ENCODE data around the gene KANSL1L.

The KANSL1L gene

DNA sequence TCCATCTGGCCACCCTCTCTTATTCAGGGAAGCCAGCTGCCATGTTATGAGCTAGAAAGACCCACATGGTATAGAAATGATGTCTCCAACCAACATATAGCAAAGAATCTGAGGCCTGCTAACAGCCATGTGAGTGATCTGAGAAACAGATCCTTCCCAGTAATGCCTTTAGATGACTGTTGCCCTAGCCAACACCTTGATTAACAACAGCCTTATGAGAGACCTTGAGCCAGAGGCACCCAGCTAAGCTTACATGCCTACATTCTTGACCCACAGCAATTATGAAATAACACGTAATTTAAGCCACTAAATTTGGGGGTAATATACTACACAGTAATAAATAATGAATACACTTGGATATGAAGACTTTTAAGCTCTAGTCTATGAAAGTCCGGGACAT lies 13.0 kb downstream of the KANSL1L start:
- no peak overlapping the region for H3K4me3 Mint-ChIP-seq
- peaks cover 17% of the 10 kb centered on the region for H3K36me3 Mint-ChIP-seq
- no peaks in the 10 kb centered on the region for H3K27me3 Mint-ChIP-seq
- H3K4me1 Mint-ChIP-seq, result peaks cover 11% of the 10 kb centered on the region
- no peak overlapping the region for H3K27ac Mint-ChIP-seq
- ATAC-seq, result no peak
- no peaks in the 10 kb centered on the region for H3K9me3 Mint-ChIP-seq

DNA sequence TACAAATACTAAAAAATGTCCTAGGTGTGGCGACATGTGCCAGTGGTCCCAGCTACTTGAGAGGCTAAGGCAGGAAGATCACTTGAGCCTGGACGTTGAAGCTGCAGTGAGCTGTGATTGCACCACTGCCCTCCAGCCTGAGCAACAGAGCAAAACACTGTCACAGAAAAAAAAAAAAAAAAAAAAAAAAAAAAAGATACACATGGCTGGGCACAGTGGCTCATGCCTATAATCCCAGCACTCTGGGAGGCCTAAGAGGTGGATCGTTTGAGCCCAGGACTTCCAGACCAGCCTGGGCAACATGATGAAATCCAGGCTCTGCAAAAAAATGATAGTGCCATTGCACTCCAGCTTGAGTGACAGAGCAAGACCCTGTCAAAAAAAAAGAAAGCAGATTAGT lies 13.7 kb downstream of the KANSL1L start:
- no peak overlapping the region for H3K27ac Mint-ChIP-seq
- H3K9me3 Mint-ChIP-seq, result no peaks in the 10 kb centered on the region
- no peaks in the 10 kb centered on the region for H3K27me3 Mint-ChIP-seq
- H3K4me1 Mint-ChIP-seq, result peaks cover 4% of the 10 kb centered on the region
- no peak for ATAC-seq
- peaks cover 17% of the 10 kb centered on the region for H3K36me3 Mint-ChIP-seq
- no peak overlapping the region for H3K4me3 Mint-ChIP-seq

DNA sequence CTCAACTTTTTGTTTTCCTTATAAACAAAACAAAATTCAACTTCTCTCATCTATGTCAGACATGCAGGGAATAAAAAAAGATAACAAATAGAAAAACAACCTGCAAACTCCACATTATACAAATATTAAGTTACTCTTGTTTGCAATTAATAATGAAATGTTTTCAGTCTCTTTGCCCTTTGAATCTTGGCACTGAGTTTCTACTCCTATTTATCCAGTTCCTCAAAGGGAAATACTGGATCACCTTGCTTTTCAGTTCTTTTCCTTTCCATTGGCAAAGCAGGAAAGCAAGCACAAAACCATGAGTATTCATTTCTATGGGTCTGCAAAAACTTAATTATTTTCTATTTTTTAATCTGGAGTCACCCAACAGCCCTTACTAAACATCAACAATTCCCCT lies 23.6 kb downstream of the KANSL1L start:
- Mint-ChIP-seq H3K4me1 (no peaks in the 10 kb centered on the region), H3K27ac (no peak overlapping the region), H3K4me3 (no peak overlapping the region), H3K9me3 (no peaks in the 10 kb centered on the region), H3K27me3 (no peaks in the 10 kb centered on the region), H3K36me3 (peaks cover 21% of the 10 kb centered on the region)
- no peak for ATAC-seq

DNA sequence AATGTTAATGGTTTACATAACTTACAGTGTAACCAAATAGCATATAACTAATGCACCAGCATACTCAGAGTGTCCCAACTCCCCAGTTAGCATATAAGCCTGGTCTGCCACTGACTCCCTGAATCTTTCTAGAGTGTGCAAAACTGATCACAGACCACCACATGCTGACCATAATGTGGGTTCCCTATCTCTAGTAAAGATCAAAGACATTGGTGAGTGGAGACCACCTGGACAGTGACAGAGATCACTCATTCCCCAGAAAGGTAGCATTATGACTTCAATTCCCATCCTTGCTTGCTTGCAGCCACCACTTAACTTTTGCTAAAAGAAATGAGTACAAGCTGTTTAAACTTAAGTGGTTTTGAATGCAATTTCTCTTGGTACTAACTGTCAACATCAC lies 39.0 kb downstream of the KANSL1L start:
- Mint-ChIP-seq H3K4me1 (no peaks in the 10 kb centered on the region), H3K36me3 (peaks cover 7% of the 10 kb centered on the region), H3K27me3 (no peaks in the 10 kb centered on the region), H3K27ac (no peak overlapping the region), H3K9me3 (peaks cover under 1% of the 10 kb centered on the region), H3K4me3 (no peak overlapping the region)
- ATAC-seq, result no peak

DNA sequence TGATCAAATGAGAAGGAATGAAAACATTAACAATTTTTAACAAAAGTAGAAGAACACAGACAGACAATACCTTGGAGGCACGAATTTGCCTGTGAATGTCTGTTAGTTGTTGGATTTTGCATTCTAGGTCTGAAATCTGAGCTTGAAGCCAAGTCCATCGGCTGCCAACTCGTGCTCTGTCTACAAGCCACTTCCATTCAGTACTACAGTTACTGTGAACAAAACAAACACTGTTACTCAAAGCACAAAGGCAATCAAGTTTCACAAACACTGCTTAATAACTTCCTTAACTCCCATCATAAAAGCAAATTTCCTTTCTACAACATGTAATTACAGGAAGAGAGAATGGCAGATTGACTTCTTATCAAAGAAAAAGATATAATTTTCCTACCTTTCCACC lies 42.2 kb downstream of the KANSL1L start:
- no peaks in the 10 kb centered on the region for H3K4me1 Mint-ChIP-seq
- no peak for ATAC-seq

DNA sequence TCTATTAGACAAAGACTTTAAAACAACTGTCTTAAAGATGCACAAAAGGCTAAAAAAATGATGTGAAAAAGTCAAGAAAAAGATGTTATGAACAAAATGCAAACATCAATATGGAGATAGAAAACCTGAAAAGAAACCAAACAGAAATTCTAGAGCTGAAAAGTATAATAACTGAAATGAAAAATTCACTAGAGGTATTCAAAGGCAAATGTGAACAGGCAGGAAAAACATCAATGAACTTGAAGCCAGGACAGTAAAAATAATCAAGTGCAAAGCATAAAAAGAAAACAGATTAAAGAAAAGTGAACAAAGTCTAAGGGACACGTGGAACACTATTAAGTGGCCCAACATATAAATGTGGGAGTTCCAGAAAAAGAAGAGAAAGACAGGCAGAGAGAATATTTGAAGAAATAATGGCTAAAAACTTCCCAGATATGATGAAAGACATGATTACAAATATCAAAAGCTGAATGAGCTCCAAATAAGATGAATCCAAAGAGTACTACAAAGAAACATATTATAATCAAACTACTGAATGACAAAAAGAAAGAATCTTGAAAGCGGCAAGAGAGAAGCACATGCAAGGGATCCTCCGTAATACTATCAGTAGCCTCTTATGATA lies 57.5 kb downstream of the KANSL1L start:
- H3K27ac Mint-ChIP-seq, result no peak overlapping the region
- no peak overlapping the region for H3K4me3 Mint-ChIP-seq
- H3K36me3 Mint-ChIP-seq, result peaks cover 51% of the 10 kb centered on the region

More for the DNA sequence above, 42.2 kb downstream of the KANSL1L start:
- Mint-ChIP-seq H3K27me3 (no peaks in the 10 kb centered on the region), H3K4me3 (no peak overlapping the region), H3K27ac (no peak overlapping the region), H3K36me3 (peaks cover 38% of the 10 kb centered on the region), H3K9me3 (peaks cover 12% of the 10 kb centered on the region)

DNA sequence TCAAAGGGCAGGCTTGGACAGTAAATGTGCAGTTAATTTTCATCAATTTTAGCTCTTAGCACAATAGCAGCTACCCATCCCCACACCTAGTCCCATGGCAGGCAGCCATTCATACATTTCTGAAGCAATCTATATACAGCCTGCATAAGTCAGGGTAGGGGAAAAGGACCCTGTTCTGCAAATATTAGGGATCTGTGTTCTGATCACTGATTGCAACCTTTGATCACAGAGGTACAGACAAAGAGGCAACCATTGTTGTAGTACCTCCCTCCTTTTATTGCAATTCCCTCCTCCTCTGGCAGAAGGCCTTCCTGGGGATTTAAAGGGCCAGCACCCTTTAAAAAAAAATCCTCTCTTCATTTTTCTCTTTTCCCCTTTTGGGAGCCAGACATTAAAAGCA lies 58.3 kb downstream of the KANSL1L start:
- H3K9me3 Mint-ChIP-seq, result peaks cover 18% of the 10 kb centered on the region
- no peaks in the 10 kb centered on the region for H3K27me3 Mint-ChIP-seq
- peaks cover 51% of the 10 kb centered on the region for H3K36me3 Mint-ChIP-seq
- no peak overlapping the region for H3K27ac Mint-ChIP-seq
- no peak overlapping the region for H3K4me3 Mint-ChIP-seq
- H3K4me1 Mint-ChIP-seq, result no peaks in the 10 kb centered on the region
- ATAC-seq, result no peak

More for the DNA sequence above, 57.5 kb downstream of the KANSL1L start:
- Mint-ChIP-seq H3K27me3 (no peaks in the 10 kb centered on the region), H3K4me1 (no peaks in the 10 kb centered on the region), H3K9me3 (peaks cover 18% of the 10 kb centered on the region)
- ATAC-seq, result no peak

DNA sequence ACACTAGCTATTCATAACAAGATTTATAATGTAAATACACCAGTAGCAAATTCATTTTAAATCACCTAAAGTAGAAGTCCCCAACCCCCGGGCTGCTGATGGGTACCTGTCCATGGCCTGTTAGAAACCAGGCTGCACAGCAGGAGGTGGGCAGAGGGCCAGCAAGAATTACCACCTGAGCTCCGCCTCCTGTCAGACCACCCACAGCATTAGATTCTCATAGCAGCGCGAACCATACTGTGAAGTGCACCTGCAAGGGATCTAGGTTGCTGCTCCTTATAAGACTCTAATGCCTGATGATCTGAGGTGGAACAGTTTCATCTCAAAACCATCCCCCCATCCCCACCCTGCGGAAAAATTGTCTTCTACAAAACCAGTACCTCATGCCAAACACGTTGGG lies 71.3 kb downstream of the KANSL1L start:
- Mint-ChIP-seq H3K27me3 (no peaks in the 10 kb centered on the region), H3K9me3 (no peaks in the 10 kb centered on the region), H3K4me1 (no peaks in the 10 kb centered on the region), H3K27ac (no peak overlapping the region), H3K4me3 (no peak overlapping the region), H3K36me3 (peaks cover 11% of the 10 kb centered on the region)
- no peak for ATAC-seq

DNA sequence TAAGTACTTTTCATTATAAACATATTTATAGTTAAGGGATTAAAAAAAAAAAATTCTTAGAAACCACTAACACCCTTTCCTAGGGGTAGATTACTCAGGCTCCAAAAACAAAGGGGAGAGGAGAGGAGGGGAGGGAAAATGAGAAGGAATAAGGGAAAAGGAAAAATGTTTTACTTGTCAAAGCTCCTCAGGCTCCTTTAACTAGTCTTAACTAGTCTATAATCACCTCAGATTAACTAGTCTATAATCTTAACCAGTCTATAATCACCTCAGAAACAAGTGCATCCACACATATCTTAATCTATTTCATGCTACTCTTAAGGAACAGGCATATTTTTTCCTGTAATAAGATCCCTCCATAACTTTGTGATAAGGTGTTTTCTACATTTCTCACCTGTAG lies 76.4 kb downstream of the KANSL1L start:
- H3K36me3 Mint-ChIP-seq, result no peaks in the 10 kb centered on the region
- H3K9me3 Mint-ChIP-seq, result no peaks in the 10 kb centered on the region
- ATAC-seq, result no peak
- no peaks in the 10 kb centered on the region for H3K27me3 Mint-ChIP-seq
- H3K27ac Mint-ChIP-seq, result no peak overlapping the region
- H3K4me1 Mint-ChIP-seq, result no peaks in the 10 kb centered on the region
- no peak overlapping the region for H3K4me3 Mint-ChIP-seq

DNA sequence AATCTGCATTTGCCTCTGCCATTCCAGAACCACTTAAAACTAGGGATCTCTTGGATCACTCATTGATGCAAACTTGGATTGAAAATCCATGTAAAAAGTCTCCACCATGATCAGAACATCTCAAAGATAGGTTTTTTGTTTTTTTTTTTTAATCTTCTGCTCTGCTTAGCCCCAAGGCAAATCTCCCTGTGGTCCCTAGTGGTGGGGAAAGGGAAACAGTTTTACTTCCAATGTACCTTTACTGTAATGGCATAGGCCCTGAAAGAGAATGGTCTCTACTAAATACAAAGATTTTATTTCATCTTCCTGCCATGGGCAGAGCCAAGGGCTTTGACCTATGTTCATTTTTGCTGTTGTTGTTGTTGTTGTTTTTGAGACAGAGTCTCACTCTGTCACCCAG lies 78.4 kb downstream of the KANSL1L start:
- no peak for ATAC-seq
- Mint-ChIP-seq H3K4me1 (no peaks in the 10 kb centered on the region), H3K36me3 (no peaks in the 10 kb centered on the region), H3K27me3 (no peaks in the 10 kb centered on the region), H3K9me3 (no peaks in the 10 kb centered on the region), H3K27ac (no peak overlapping the region), H3K4me3 (no peak overlapping the region)

DNA sequence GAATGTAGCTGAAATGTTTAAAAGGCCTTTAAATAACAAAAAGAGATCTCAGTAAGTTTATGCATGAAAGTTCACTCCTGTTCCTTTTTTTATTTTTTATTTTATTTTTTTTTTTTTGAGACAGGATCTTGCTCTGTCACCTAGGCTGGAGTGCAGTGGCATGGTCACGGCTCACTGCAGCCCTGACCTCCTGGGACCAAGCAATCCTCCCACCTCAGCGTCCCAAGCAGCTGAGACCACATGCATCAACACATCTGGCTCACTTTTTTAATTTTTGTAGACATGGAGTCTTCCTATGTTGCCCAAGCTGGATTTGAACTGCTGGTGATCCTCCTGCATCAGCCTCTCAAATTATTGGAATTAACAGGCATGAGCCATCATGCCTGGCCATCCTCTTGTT lies 84.3 kb downstream of the KANSL1L start:
- Mint-ChIP-seq H3K4me3 (no peak overlapping the region), H3K4me1 (peaks cover 4% of the 10 kb centered on the region), H3K27me3 (no peaks in the 10 kb centered on the region), H3K27ac (no peak overlapping the region), H3K9me3 (no peaks in the 10 kb centered on the region), H3K36me3 (no peaks in the 10 kb centered on the region)
- ATAC-seq, result no peak

DNA sequence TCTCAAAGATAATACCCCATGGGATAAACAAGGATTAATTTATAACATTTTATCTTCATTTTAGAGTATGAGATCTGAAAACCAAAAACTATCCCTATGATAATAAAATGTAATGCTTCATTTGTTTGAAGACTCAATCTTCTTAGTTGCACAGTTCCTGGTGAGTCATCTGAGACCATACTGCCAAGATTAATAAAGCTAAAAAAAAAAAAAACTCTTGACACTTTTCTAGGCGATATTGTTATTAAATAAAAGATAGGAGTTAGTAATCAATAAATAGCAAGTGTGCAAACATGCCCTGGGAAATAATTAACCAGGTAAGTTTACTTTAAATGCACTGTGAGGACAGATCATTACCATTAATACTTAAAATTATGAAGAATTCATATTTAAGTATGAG lies 84.9 kb downstream of the KANSL1L start:
- H3K27ac Mint-ChIP-seq, result no peak overlapping the region
- H3K4me3 Mint-ChIP-seq, result no peak overlapping the region
- H3K4me1 Mint-ChIP-seq, result peaks cover 4% of the 10 kb centered on the region
- H3K36me3 Mint-ChIP-seq, result no peaks in the 10 kb centered on the region
- no peak for ATAC-seq
- no peaks in the 10 kb centered on the region for H3K27me3 Mint-ChIP-seq
- no peaks in the 10 kb centered on the region for H3K9me3 Mint-ChIP-seq

DNA sequence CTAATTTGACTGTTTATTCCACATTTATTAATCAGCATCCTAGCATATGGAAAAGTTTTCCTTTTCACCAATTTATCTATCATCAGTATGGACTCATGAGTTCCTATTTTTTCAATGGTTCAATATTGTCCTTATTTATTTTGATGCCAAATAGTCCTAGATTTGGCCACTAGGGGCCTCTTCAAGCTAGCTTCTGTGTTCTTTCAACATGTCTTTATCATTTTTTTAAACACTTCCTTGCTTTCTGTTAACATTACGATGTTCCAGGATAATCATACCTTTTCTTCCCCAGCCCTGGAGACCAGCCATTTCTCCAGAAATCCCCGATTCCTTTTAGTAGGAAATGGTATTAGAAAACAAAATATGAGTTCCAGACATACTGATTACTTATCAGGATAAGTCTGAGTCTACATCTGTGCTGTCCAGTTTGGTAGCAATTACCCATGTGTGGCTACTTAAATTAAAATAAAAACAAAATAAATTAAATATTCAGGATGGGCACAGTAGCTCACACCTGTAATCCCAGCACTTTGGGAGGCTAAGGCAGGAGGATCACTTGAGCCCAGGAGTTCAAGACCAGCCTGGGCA lies 98.2 kb downstream of the KANSL1L start:
- Mint-ChIP-seq H3K27ac (no peak overlapping the region), H3K27me3 (no peaks in the 10 kb centered on the region), H3K36me3 (no peaks in the 10 kb centered on the region), H3K4me1 (no peaks in the 10 kb centered on the region), H3K9me3 (no peaks in the 10 kb centered on the region), H3K4me3 (no peak overlapping the region)
- no peak for ATAC-seq

DNA sequence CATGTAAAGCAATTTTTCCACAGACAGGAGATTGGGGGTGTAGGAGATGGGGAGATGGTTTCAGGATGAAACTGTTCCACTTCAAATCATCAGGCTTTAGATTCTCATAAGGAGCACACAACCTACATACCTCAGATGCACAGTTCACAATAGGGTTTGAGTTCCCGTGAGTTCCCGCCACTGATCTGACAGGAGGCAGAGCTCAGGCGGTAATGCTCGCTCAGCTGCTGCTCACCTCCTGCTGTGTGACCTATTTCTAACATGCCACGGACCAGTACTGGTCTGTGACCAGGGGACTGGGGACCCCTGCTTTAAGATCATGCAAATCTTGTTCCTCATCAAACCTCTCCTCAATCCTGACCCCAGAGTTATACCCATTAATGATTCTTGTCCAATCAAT lies 98.7 kb downstream of the KANSL1L start:
- Mint-ChIP-seq H3K27me3 (no peaks in the 10 kb centered on the region), H3K9me3 (no peaks in the 10 kb centered on the region)

DNA sequence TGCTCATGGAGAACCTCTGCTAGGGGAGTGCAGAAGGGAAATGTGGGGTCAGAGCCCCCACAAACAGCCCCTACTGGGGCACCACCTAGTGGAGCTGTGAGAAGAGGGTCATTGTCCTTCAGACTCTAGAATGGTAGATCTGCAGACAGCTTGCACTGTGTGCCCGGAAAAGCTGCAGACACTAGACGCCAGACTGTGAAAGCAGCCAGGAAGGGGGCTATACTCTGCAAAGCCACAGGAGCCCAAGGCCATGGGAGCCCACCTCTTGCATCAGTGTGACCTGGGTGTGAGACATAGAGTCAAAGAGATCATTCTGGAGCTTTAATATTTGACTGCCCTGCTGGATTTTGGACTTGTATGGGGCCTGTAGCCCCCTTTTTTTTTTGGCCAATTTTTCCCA lies 107.9 kb downstream of the KANSL1L start:
- H3K36me3 Mint-ChIP-seq, result no peaks in the 10 kb centered on the region
- ATAC-seq, result no peak

More for the DNA sequence above, 98.7 kb downstream of the KANSL1L start:
- H3K36me3 Mint-ChIP-seq, result no peaks in the 10 kb centered on the region
- no peaks in the 10 kb centered on the region for H3K4me1 Mint-ChIP-seq
- no peak overlapping the region for H3K27ac Mint-ChIP-seq
- H3K4me3 Mint-ChIP-seq, result no peak overlapping the region
- no peak for ATAC-seq

DNA sequence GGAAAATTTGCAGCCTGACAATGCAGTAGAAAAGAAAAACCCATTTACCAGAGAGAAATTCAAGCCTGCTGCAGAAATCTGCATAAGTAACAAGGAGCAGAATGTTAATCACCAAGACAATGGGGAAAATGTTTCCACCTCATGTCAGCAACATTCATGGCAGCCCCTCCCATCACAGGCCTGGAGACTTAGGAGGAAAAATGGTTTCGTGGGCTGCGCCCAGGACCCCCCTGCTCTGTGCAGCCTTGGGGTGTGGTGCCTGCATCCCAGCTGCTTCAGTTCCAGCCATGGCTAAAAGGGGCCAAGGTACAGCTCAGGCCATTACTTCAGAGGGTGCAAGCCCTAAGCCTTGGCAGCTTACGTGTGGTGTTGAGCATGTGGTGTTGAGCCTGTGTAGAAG lies 115.4 kb downstream of the KANSL1L start:
- H3K27me3 Mint-ChIP-seq, result no peaks in the 10 kb centered on the region
- H3K4me3 Mint-ChIP-seq, result no peak overlapping the region
- no peak overlapping the region for H3K27ac Mint-ChIP-seq
- H3K9me3 Mint-ChIP-seq, result peaks cover 17% of the 10 kb centered on the region
- ATAC-seq, result no peak
- H3K4me1 Mint-ChIP-seq, result no peaks in the 10 kb centered on the region
- H3K36me3 Mint-ChIP-seq, result peaks cover 31% of the 10 kb centered on the region

More for the DNA sequence above, 107.9 kb downstream of the KANSL1L start:
- H3K4me1 Mint-ChIP-seq, result no peaks in the 10 kb centered on the region
- no peaks in the 10 kb centered on the region for H3K27me3 Mint-ChIP-seq
- no peak overlapping the region for H3K4me3 Mint-ChIP-seq
- no peak overlapping the region for H3K27ac Mint-ChIP-seq
- H3K9me3 Mint-ChIP-seq, result no peaks in the 10 kb centered on the region

Data from stimulated activated memory B cell treated with anti-CD40 and anti-IgM and Interleukin-4, amounts not matched to agents 10 μg/mL and 1 μg/mL and 100 μg/mL, for 72 hours (primary cell).